ENCODE results near the gene DNLZ.

DNLZ gene

DNA sequence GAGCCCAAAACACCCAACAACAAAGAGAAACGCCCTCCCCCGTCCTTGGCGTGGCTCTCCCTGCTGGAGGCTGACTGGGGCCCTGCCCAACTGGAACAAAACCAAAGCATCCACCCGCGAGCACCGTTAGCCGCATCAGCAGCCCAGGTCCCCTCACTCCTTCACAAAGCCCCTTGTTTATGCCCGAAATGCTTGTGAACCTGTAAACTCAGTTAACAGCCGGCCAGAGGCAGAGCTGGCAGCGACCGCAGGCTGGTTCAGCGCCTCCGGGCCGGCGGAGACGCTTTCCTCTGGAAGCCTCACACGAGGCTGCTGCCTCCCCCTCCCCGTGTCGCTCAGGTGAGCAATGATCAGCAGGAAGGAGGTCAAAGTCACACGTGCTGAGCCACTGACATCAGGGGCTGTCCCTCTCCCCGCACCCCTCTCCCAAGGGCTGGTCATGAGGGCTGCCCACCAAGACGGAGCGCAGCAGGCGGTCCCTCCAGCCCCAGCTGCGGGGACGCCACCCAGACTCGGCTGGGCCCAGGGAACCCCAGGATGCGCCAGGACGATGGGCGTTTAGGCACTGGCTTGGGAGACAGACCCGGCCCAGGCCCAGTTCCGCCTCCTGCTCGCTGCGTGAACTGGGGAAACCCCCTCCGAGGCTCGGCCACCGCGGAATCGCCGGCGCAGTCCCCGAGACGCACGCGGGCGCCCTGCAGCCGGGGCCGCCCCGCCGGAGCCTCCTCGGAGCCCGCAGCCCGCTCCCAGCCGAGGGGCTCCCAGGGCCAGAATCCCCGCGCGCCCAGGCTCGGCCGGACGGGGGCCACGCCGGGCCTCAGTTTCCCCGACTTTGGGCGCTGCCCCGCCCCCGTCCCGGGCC lies 35.9 kb upstream of the DNLZ start:
- peak overlapping the region; percentile 98 for H3K27ac ChIP-seq
- TF ChIP-seq CTCF (conservative IDR thresholded peaks at IDR 0.05), result no peak

- peak overlapping the region; percentile 98 for H3K27ac ChIP-seq
These were observed 34.7 kb upstream of the DNLZ start for GRCh38 chr9:136398286-136398685.

GRCh38 chr9:136397643-136398042 lies 34.1 kb upstream of the DNLZ start:
- no peak for TF ChIP-seq CTCF (conservative IDR thresholded peaks at IDR 0.05)
- peak overlapping the region; percentile 98 for H3K27ac ChIP-seq

More at GRCh38 chr9:136398286-136398685, 34.7 kb upstream of the DNLZ start:
- no peak for TF ChIP-seq CTCF (conservative IDR thresholded peaks at IDR 0.05)

GRCh38 chr9:136396219-136396515 lies 32.6 kb upstream of the DNLZ start:
- no peak for TF ChIP-seq CTCF (conservative IDR thresholded peaks at IDR 0.05)
- H3K27ac ChIP-seq, result peak overlapping the region; percentile 98

GRCh38 chr9:136395345-136396218 lies 32.0 kb upstream of the DNLZ start:
- no peak for TF ChIP-seq CTCF (conservative IDR thresholded peaks at IDR 0.05)
- H3K27ac ChIP-seq, result peak overlapping the region; percentile 98

DNA sequence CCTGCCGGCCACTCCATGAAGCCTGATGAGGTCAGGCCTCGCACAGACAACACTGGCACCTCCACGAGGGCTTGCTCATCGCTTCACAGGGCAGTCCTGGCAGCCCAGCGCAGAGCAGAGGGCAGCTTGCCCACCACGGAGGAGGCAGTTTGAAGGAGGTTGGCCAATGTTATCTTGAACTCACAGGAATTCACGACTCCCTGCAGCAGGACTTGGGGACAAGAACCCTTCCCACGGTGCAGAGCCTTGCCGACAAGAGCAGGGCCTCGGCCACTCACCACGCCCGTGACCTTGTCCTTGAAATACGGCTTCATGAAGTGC lies 31.4 kb upstream of the DNLZ start:
- H3K27ac ChIP-seq, result peak overlapping the region; percentile 98
- no peak for TF ChIP-seq CTCF (conservative IDR thresholded peaks at IDR 0.05)

DNA sequence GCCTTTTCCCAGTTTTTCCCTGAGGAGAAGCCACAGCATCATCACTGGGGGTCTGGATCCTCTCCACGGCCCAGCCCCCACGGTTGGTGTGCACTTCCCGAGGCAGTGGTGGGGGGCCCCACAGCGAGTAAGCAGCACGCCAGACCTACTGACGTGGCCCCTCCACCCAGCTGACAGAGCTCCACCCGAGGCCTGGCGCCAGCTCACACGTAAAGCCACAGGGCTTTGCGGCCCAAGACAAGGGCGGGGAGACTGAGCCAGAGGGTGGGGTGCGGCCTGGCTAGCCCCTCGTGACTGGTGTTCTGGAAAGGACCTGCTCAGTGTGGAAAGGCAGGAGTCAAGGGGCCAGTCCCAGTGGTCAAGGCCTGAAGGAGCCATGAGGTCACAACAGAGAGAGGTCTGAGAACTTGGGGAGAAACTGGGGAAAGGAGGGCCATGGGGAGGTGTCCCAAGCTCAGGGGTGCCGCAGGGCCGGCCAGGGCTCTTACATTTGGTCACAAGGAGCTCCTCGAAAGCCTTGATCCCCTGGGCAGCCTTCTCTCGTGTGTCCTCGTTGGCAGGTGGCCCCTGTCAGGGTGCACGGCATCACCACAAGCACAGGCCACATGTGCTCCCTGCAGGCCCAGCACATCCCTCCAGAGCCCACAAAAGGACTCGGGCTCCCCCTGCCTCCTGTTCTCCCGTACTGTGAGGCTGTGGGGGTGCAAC lies 30.9 kb upstream of the DNLZ start:
- H3K27ac ChIP-seq, result peak overlapping the region; percentile 98
- TF ChIP-seq CTCF (conservative IDR thresholded peaks at IDR 0.05), result no peak

Data from VCaP (cell line).